ENCODE results near the gene AP2A2.

DNA sequence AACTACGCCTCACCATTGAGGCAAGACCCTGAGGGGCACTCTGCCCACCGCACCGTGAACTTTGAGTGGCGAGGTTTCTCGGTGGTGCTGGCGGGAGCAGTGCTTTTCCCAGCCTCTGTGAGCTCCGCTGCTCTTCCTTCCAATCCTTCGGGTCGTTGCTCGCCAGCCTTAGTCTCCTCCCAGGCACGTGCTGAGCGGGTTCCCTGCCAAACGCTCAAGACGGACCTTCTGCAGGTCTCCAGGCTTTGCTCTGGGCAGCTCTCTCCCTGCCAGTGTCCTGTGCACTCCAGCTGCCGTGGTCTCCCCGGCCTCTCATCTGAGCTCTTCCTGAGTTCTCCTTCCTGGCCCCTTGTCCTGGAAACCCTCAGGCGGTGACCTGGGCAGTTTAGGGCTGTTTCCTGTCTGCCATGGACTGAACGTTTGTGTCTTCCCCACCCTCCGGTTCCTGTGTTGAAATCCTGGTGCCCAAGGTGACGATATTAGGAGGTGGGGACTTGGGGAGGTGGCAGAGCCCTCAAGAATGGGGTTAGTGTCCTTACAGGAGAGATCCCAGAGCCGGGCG is 122.0 kb downstream of the AP2A2 start:
- no peak for TF ChIP-seq EZH2 (IDR thresholded peaks at IDR 0.05; ENCODE audit: borderline replicate concordance, insufficient read depth, low read depth, low read length, poor library complexity, severe bottlenecking)
- TF ChIP-seq, protein P1, sequence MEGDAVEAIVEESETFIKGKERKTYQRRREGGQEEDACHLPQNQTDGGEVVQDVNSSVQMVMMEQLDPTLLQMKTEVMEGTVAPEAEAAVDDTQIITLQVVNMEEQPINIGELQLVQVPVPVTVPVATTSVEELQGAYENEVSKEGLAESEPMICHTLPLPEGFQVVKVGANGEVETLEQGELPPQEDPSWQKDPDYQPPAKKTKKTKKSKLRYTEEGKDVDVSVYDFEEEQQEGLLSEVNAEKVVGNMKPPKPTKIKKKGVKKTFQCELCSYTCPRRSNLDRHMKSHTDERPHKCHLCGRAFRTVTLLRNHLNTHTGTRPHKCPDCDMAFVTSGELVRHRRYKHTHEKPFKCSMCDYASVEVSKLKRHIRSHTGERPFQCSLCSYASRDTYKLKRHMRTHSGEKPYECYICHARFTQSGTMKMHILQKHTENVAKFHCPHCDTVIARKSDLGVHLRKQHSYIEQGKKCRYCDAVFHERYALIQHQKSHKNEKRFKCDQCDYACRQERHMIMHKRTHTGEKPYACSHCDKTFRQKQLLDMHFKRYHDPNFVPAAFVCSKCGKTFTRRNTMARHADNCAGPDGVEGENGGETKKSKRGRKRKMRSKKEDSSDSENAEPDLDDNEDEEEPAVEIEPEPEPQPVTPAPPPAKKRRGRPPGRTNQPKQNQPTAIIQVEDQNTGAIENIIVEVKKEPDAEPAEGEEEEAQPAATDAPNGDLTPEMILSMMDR (IDR thresholded peaks at IDR 0.05) = no peak

All from B cell (primary cell).